ENCODE data around the gene MOV10L1.
"Not testable (repeated sequence)": the region's sequence is repeated elsewhere in the genome, so short reads cannot be mapped to it uniquely, and the experiment has no call there.

Gene MOV10L1

GRCh38 chr22:50129121-50129736, 39.4 kb downstream of the MOV10L1 start:
- Histone ChIP-seq H3K4me3 (ENCODE audit: low read depth, low read length) (no peak overlapping the region), H3K9ac (ENCODE audit: low read length) (no peak overlapping the region), H3K27me3 (ENCODE audit: control insufficient read depth, insufficient read depth, low read length) (no peaks in the 10 kb centered on the region), H3K4me1 (ENCODE audit: control insufficient read depth, insufficient read depth, low read length) (no peaks in the 10 kb centered on the region), H3K9me3 (ENCODE audit: control insufficient read depth, insufficient read depth, low read depth, low read length) (no peaks in the 10 kb centered on the region), H3K27ac (ENCODE audit: low read depth, low read length) (no peak overlapping the region), H3K36me3 (ENCODE audit: control insufficient read depth, insufficient read depth, low read length) (no peaks in the 10 kb centered on the region)

GRCh38 chr22:50131894-50132293, 42.1 kb downstream of the MOV10L1 start:
- H3K36me3 ChIP-seq (ENCODE audit: control insufficient read depth, insufficient read depth, low read length): no peaks in the 10 kb centered on the region
- no peaks in the 10 kb centered on the region for H3K27me3 ChIP-seq (ENCODE audit: control insufficient read depth, insufficient read depth, low read length)
- H3K4me1 ChIP-seq (ENCODE audit: control insufficient read depth, insufficient read depth, low read length): no peaks in the 10 kb centered on the region
- no peaks in the 10 kb centered on the region for H3K9me3 ChIP-seq (ENCODE audit: control insufficient read depth, insufficient read depth, low read depth, low read length)
- no peak overlapping the region for H3K4me3 ChIP-seq (ENCODE audit: low read depth, low read length)
- no peak overlapping the region for H3K27ac ChIP-seq (ENCODE audit: low read depth, low read length)
- no peak overlapping the region for H3K9ac ChIP-seq (ENCODE audit: low read length)

GRCh38 chr22:50134481-50134880, 44.7 kb downstream of the MOV10L1 start:
- no peaks in the 10 kb centered on the region for H3K4me1 ChIP-seq (ENCODE audit: control insufficient read depth, insufficient read depth, low read length)

GRCh38 chr22:50136581-50137015, 46.8 kb downstream of the MOV10L1 start:
- Histone ChIP-seq H3K4me1 (ENCODE audit: control insufficient read depth, insufficient read depth, low read length) (no peaks in the 10 kb centered on the region), H3K27ac (ENCODE audit: low read depth, low read length) (no peak overlapping the region), H3K36me3 (ENCODE audit: control insufficient read depth, insufficient read depth, low read length) (no peaks in the 10 kb centered on the region), H3K9me3 (ENCODE audit: control insufficient read depth, insufficient read depth, low read depth, low read length) (no peaks in the 10 kb centered on the region), H3K4me3 (ENCODE audit: low read depth, low read length) (no peak overlapping the region), H3K27me3 (ENCODE audit: control insufficient read depth, insufficient read depth, low read length) (no peaks in the 10 kb centered on the region), H3K9ac (ENCODE audit: low read length) (no peak overlapping the region)

More at GRCh38 chr22:50134481-50134880, 44.7 kb downstream of the MOV10L1 start:
- Histone ChIP-seq H3K36me3 (ENCODE audit: control insufficient read depth, insufficient read depth, low read length) (no peaks in the 10 kb centered on the region), H3K27ac (ENCODE audit: low read depth, low read length) (no peak overlapping the region), H3K27me3 (ENCODE audit: control insufficient read depth, insufficient read depth, low read length) (no peaks in the 10 kb centered on the region), H3K4me3 (ENCODE audit: low read depth, low read length) (no peak overlapping the region), H3K9me3 (ENCODE audit: control insufficient read depth, insufficient read depth, low read depth, low read length) (no peaks in the 10 kb centered on the region), H3K9ac (ENCODE audit: low read length) (no peak overlapping the region)

GRCh38 chr22:50137277-50137676, 47.5 kb downstream of the MOV10L1 start:
- not testable (repeated sequence) for H3K27me3 ChIP-seq (ENCODE audit: control insufficient read depth, insufficient read depth, low read length); H3K9ac ChIP-seq (ENCODE audit: low read length); H3K27ac ChIP-seq (ENCODE audit: low read depth, low read length); H3K4me3 ChIP-seq (ENCODE audit: low read depth, low read length); H3K36me3 ChIP-seq (ENCODE audit: control insufficient read depth, insufficient read depth, low read length); H3K4me1 ChIP-seq (ENCODE audit: control insufficient read depth, insufficient read depth, low read length); H3K9me3 ChIP-seq (ENCODE audit: control insufficient read depth, insufficient read depth, low read depth, low read length)

- no peak overlapping the region for H3K4me3 ChIP-seq (ENCODE audit: low read depth, low read length)
- no peak overlapping the region for H3K27ac ChIP-seq (ENCODE audit: low read depth, low read length)
- no peak overlapping the region for H3K9ac ChIP-seq (ENCODE audit: low read length)
- no peaks in the 10 kb centered on the region for H3K36me3 ChIP-seq (ENCODE audit: control insufficient read depth, insufficient read depth, low read length)
- no peaks in the 10 kb centered on the region for H3K4me1 ChIP-seq (ENCODE audit: control insufficient read depth, insufficient read depth, low read length)
- no peaks in the 10 kb centered on the region for H3K27me3 ChIP-seq (ENCODE audit: control insufficient read depth, insufficient read depth, low read length)
- no peaks in the 10 kb centered on the region for H3K9me3 ChIP-seq (ENCODE audit: control insufficient read depth, insufficient read depth, low read depth, low read length)
Observed at GRCh38 chr22:50138041-50138440, 48.2 kb downstream of the MOV10L1 start.

- no peaks in the 10 kb centered on the region for H3K4me1 ChIP-seq (ENCODE audit: control insufficient read depth, insufficient read depth, low read length)
- H3K27ac ChIP-seq (ENCODE audit: low read depth, low read length): no peak overlapping the region
- H3K36me3 ChIP-seq (ENCODE audit: control insufficient read depth, insufficient read depth, low read length): no peaks in the 10 kb centered on the region
- H3K4me3 ChIP-seq (ENCODE audit: low read depth, low read length): no peak overlapping the region
- H3K9me3 ChIP-seq (ENCODE audit: control insufficient read depth, insufficient read depth, low read depth, low read length): no peaks in the 10 kb centered on the region
- H3K9ac ChIP-seq (ENCODE audit: low read length): no peak overlapping the region
- H3K27me3 ChIP-seq (ENCODE audit: control insufficient read depth, insufficient read depth, low read length): no peaks in the 10 kb centered on the region
Observed at GRCh38 chr22:50138988-50139387, 49.2 kb downstream of the MOV10L1 start.

- no peaks in the 10 kb centered on the region for H3K4me1 ChIP-seq (ENCODE audit: control insufficient read depth, insufficient read depth, low read length)
- H3K36me3 ChIP-seq (ENCODE audit: control insufficient read depth, insufficient read depth, low read length): no peaks in the 10 kb centered on the region
- H3K27me3 ChIP-seq (ENCODE audit: control insufficient read depth, insufficient read depth, low read length): no peaks in the 10 kb centered on the region
- H3K9ac ChIP-seq (ENCODE audit: low read length): no peak overlapping the region
- no peak overlapping the region for H3K27ac ChIP-seq (ENCODE audit: low read depth, low read length)
- no peaks in the 10 kb centered on the region for H3K9me3 ChIP-seq (ENCODE audit: control insufficient read depth, insufficient read depth, low read depth, low read length)
- H3K4me3 ChIP-seq (ENCODE audit: low read depth, low read length): no peak overlapping the region
Observed at GRCh38 chr22:50139843-50140415, 50.1 kb downstream of the MOV10L1 start.

GRCh38 chr22:50140615-50141014, 50.8 kb downstream of the MOV10L1 start:
- no peaks in the 10 kb centered on the region for H3K9me3 ChIP-seq (ENCODE audit: control insufficient read depth, insufficient read depth, low read depth, low read length)
- H3K4me1 ChIP-seq (ENCODE audit: control insufficient read depth, insufficient read depth, low read length): no peaks in the 10 kb centered on the region
- no peaks in the 10 kb centered on the region for H3K36me3 ChIP-seq (ENCODE audit: control insufficient read depth, insufficient read depth, low read length)
- no peak overlapping the region for H3K9ac ChIP-seq (ENCODE audit: low read length)
- H3K27me3 ChIP-seq (ENCODE audit: control insufficient read depth, insufficient read depth, low read length): no peaks in the 10 kb centered on the region
- H3K4me3 ChIP-seq (ENCODE audit: low read depth, low read length): no peak overlapping the region
- H3K27ac ChIP-seq (ENCODE audit: low read depth, low read length): no peak overlapping the region

GRCh38 chr22:50141462-50141861, 51.7 kb downstream of the MOV10L1 start:
- H3K36me3 ChIP-seq (ENCODE audit: control insufficient read depth, insufficient read depth, low read length): no peaks in the 10 kb centered on the region
- H3K4me1 ChIP-seq (ENCODE audit: control insufficient read depth, insufficient read depth, low read length): peaks cover under 1% of the 10 kb centered on the region; the same call in 1 of the 2 replicates
- H3K27ac ChIP-seq (ENCODE audit: low read depth, low read length): no peak overlapping the region
- H3K27me3 ChIP-seq (ENCODE audit: control insufficient read depth, insufficient read depth, low read length): no peaks in the 10 kb centered on the region
- no peak overlapping the region for H3K9ac ChIP-seq (ENCODE audit: low read length)
- H3K4me3 ChIP-seq (ENCODE audit: low read depth, low read length): no peak overlapping the region
- no peaks in the 10 kb centered on the region for H3K9me3 ChIP-seq (ENCODE audit: control insufficient read depth, insufficient read depth, low read depth, low read length)

GRCh38 chr22:50141891-50142363, 52.1 kb downstream of the MOV10L1 start:
- H3K27ac ChIP-seq (ENCODE audit: low read depth, low read length): no peak overlapping the region

More at GRCh38 chr22:50141891-50142363, 52.1 kb downstream of the MOV10L1 start:
- H3K9ac ChIP-seq (ENCODE audit: low read length): no peak overlapping the region
- no peaks in the 10 kb centered on the region for H3K27me3 ChIP-seq (ENCODE audit: control insufficient read depth, insufficient read depth, low read length)
- peaks cover 3% of the 10 kb centered on the region; the same call in 1 of the 2 replicates for H3K4me1 ChIP-seq (ENCODE audit: control insufficient read depth, insufficient read depth, low read length)
- H3K36me3 ChIP-seq (ENCODE audit: control insufficient read depth, insufficient read depth, low read length): no peaks in the 10 kb centered on the region
- H3K9me3 ChIP-seq (ENCODE audit: control insufficient read depth, insufficient read depth, low read depth, low read length): no peaks in the 10 kb centered on the region
- H3K4me3 ChIP-seq (ENCODE audit: low read depth, low read length): no peak overlapping the region

Measured in HUES6 (cell line).